Inferior parietal cortex (tissue), 1 donor: ENCODE measurements around the gene GFOD2.
A peak's percentile ranks its signal among the peaks of the same experiment; 100 is the strongest.

Source experiments
- DNase-seq: peaks from one replicate; pipeline ENCODE4 v3.0.0-alpha.2; 2016; ENCODE audit errors: extremely low spot score

Gene GFOD2

DNA sequence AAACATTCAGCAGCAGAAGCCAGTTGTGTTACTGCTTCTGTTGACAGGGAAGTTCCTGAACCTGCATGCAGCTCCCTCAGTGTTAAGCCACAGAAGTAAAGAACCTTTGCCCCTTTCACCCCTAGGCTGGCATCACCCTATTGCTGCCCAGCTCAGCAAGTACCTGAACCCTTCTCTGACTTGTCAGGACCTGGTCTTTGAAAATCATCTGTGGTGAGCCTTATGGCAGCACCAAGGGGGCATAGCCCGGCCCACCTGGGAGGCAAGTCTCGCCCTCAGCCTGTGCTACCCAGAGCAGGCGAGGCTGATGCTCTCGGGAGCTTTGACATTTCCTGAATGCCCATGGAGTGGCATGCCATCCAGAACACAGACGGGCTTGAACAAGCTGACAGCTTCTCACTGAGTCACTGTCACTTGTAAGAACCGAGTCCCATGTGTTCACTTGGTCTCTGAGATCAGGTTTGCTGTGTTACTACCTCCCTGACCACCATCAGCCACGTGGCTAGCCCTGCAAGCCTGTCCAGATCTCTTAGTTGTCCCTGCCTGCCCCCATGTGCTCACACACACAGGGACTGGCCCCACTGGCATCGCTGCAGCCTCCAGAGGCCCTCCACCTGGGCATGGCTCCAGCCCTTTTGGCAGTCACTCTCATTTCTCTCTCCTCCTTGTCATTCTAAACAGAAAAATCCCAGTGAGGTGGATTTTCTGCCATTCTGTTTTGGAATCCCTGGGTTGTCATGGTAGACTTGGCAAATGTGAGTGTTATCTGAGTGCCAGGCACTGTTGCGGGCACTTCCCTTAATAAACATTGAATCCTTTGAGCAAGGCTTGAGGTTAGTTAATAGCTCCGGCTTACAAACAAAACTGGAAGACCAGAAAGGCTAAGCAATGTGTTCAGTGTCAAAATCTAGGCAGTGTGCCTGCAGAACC lies 77.1 kb downstream of the GFOD2 start:
- peak; percentile 57 for DNase-seq

DNA sequence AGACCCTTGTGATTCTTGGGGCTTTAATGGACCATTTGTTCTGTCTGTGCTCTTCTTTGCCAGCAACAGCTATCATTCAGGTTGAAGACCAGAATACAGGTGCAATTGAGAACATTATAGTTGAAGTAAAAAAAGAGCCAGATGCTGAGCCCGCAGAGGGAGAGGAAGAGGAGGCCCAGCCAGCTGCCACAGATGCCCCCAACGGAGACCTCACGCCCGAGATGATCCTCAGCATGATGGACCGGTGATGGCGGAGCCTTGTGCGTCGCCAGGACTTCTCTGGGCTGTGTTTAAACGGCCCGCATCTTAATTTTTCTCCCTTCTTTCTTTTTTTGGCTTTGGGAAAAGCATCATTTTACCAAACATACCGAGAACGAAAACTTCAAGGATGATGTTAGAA lies 81.5 kb downstream of the GFOD2 start:
- DNase-seq, result no peak

DNA sequence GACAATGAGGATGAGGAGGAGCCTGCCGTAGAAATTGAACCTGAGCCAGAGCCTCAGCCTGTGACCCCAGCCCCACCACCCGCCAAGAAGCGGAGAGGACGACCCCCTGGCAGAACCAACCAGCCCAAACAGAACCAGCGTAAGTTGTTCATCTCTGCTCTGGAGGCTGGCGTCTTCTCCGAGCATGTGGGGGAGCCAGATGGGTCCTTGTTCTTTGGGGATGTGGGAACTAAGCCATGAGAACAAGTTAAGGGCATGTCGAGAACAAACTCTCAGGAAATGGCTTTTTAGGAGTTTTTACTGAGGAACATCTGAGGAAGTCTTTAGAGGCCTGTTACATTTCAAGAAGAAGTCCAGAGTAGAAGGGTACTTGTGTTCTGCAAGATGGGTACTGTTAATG lies 82.4 kb downstream of the GFOD2 start:
- DNase-seq, result no peak

DNA sequence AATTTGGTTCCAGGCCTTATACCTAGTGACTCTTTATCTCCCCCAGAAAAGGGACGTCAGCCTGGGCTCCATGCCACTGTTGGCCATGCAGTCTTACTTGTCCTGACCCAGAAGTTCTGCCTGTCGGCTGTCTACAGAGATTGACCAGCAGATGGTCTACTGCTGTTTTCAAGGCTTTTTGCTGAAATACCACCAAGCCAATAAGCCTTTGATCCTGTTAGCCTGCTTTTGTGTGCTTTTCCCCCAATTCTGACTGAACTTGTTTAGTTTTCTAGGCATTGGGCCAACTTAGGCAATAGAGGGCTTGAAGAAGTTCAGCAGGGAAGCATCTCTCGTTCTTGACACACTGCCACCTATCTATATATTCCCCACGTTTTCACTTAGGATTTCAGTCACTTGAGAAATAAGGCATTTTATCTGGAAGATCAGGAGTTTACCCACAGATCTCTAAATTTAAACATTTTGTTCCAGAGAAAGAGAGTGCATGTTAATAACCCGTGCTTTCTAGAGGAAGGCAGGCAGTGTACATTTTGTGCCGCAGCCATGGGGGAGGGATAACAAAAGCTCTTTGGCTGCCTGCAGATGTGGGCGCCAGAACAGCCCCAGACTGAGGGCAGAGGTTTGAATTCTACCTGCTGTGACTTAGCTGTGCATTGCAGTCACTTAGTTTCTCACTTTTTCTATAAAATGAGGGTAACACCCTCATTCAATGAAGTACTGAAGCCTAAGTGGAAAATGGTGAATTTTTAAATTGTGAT lies 86.5 kb downstream of the GFOD2 start:
- DNase-seq, result peak; percentile 65

DNA sequence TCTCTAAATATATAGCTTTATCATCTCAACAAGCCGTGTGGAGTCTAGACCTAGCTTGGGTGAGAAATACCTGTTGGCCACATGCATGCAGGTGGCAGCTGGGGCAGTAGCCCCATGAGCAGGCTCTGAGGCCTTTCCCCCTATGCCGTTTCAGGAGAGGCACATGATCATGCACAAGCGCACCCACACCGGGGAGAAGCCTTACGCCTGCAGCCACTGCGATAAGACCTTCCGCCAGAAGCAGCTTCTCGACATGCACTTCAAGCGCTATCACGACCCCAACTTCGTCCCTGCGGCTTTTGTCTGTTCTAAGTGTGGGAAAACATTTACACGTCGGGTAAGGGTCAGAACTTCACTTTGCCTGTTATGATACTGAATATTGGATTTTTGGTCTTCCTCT lies 90.9 kb downstream of the GFOD2 start:
- DNase-seq, result no peak
